COR-L47 (cell line): Measurements from ENCODE around the gene PARD3.
A peak's percentile ranks its signal among the peaks of the same experiment; 100 is the strongest.

ENCODE experiments used
- DNase-seq: peaks from one replicate; lab custom pipeline; 2025; lab: John Stamatoyannopoulos, UW

Gene PARD3

DNA sequence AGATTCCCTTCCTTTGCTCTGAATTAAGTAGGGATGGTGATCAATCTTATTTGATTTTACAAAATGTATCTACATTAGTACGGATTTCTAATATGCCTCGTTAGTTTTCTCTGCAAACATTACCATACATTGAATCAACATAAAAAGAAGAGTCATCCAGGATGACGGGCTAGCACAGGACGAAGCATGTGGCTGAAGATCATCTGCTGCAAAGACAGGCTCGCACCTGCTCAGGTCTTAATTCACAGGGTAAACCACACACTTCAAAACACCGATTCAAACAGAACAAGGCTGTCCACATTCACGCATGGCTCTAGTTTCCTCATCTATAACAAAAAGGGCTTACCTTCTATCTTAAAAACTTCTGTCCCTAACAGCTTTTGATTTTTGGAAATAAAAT, 323.0 kb downstream of the PARD3 start:
- DNase-seq, result peak; percentile 25

DNA sequence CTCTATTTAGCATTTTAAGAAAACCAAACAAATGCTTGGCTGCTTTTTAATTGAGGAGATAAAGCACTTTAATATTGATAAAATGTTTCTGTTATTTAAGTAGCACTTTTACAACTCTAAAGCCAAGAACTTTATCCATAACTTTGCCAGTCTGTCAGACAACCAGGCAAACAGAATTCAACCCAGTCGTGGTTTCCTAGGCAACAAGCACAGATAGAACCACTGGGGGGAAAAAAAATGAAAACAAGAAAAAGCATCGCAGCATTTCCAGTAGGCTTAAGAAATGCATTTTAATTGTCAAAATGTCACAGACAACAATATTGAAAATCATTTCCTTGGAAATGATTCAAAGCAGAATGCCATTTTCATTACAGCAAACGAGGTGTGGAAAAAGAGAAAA, 323.4 kb downstream of the PARD3 start:
- peak; percentile 25 for DNase-seq

DNA sequence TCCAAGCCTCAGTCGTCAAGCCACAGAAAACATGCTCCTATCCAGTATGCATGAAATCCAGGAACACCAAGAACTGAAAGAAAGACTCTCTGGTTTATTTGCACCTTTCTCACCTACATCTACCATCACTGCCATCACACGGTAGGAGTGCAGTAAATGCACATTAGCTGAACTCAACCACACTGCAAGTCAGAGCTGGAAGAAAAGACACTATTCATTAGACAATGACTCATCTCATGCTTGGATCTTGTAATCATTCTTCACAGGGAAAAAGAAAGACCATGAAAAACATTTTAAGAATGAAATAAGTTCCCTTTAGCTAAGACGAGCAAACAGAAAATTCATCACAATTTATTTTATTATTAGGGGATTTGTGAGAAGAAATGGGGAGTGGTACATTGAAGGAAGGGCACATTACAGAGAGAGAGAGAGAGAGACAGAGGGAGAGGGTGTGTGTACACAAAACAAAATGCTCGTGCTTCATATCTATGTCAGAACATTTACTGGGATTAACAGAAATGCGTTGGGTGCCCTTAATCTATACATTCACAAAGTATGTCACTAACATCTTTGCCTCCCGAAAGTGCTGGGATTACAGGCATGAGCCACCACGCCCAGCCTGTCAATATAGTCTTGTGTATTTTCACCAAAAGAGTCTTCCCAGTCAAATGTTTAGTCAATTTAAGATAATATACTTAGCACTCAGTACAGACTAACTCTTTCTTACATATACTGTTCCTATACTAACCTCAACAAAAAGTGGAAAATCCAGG, 324.9 kb downstream of the PARD3 start:
- no peak for DNase-seq

DNA sequence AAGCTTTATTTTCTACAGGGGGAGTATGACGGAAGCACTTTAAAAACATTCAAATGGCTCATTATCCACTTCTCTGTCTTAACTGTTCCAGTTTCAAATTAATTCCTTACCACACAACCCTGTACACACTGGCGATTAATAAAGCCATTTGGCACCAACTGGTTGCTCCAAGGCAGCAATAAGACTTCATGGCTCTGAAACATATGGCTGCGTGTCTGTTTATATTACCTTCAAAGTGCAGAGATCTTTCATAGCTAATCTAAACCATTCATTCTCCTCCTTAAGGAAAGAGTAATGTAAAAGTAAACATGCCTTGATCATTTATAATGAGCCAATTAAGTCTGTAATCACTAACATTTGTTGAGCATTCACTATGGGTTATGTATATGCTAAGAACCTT, 325.7 kb downstream of the PARD3 start:
- no peak for DNase-seq

DNA sequence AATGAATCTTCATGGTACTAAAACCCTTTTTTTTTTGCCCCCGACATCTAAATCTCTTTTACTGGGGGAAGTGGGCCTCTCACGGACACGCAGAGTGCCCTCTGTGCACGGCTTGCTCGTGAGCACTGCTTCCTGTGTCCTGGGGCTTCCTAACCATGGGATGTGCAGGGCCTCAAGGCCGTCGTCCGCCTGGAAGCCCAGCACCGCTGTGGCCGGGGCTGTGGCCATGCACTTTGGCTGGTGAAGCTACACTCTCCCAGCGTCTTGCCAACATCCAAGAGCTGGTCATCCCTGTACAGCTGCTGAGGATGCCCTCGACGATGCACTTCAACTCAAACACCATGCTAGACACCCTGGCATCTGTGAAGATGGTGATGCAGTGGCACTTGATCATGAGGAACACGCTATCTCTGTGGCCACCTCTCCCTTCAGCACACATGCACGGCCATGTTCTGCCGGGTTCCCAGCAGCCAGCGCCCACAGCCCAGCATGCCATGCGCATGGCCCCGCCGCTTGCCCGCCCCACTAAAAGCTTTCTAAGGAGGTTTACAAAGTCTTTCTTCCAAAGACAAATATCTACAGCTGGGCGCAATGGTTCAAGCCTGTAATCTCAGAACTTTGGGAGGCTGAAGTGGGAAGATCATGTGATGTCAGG, 326.5 kb downstream of the PARD3 start:
- DNase-seq, result no peak

DNA sequence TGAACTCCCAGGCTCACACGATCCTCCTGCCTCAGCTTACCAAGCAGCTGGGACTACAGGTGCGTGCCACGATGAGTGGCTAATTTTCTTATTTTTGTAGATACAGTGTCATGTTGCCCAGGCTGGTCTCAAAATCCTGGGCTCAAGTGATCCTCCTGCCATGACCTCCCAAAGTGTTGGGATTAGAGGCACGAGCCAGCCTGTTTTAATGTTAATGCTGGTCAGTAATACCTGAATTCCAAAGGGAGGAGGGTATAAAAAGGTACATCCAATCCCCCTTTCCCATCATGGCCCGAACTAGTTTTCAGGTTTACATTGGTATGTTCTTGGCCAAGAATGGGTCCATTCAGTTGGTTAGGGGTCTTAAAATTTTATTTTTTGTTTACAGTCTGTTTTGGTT, 329.1 kb downstream of the PARD3 start:
- no peak for DNase-seq

DNA sequence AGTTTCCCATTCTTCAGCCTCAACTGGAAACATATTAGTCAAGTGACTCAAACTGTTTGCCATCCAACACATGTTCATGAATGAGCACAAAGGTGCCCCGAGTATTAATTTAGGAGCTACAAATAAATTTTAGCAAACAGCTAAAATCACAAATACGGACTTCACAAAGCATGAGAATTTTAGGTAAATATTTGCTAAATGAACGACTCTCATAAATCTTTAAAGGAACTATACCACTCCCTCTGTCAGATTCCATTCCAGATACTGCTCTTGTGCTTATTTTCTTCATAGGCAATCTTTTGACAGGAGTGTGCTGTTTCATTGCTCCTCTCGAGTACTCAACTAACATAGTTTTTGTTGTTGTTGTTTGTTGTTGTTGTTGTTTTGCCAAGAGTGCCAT, 330.9 kb downstream of the PARD3 start:
- no peak for DNase-seq

DNA sequence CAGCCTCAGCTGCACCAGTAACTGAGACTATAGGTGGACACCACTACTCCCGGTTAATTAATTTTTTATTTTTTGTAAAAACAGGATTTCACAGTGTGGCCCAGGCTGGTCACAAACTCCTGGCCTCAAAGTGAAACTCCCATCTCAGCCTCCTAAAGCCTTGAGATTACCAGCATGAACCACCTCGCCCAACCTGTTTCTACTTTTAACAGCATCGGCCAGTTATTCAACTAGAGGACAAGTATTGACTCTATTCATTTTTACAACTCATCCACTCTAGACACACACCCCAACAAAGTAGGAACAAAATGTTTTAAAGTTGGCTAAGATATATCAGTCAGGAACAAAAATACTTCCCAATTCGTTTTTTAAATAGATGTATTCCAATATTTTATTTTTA, 334.8 kb downstream of the PARD3 start:
- DNase-seq, result no peak

DNA sequence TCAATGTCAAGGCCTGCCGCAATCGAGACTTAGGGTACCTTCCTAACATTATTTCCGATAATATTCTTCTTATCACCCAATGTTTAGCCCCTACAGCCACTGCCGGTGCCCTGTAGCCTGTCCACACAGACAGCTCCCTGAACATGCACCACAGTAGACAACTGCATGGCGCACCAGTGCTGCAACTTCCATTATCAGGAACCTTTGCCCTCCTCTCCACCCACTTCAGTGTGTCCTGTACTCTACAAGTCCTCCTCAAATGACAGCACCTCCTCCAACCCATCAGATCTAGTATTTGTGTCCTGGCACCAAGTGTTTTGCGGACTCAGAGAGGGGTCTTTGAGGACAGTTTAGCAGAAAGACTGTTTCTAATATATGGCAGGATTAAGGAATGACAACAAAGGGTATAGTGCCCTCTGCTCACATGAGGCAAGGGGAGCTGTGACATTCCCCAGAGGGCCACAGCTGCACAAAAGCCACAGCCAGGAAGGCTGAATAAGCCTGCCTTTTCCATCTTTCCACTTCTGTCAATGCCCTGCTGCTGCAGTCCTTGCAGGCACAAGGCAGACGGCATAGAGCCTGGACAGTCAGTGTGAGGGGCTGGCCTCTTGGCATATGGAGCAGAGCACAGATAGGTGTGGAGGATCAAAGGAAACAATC, 335.4 kb downstream of the PARD3 start:
- DNase-seq, result no peak

DNA sequence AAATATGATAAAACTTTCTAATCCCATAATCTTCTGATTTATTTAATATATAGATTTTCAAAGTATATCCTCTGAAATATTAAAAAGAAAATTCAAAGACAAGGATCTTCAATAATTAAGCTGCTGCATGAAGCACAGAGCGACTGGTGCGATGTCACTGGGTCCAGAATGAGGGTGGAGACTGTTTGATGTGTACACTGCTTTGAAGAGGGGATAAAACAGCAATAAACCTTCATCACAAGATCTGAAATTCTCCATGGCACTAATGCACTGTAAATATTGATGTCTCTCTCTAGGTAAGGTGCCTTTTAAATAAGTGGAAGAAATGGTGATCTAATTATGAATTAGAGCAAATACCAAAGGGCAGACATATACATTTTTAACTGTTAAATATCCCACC, 337.8 kb downstream of the PARD3 start:
- no peak for DNase-seq

DNA sequence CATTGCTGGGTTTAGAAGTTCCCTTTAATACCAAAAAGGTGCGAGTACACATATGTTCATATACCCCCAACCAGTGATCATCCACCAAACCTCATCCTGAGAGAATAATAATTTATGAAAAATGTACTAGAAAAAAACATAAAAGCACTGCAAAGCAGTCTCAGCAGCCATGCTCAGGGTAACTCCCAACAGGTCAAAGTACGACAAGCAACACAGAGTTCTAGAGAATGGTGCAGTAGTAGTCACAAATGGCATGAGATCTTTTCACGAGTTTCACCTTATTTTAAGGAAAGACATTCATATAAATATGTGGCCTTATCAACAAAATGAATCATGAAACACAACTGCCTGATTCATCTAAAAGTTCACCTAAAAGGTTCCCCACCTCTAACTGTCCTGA, 338.5 kb downstream of the PARD3 start:
- DNase-seq, result no peak

DNA sequence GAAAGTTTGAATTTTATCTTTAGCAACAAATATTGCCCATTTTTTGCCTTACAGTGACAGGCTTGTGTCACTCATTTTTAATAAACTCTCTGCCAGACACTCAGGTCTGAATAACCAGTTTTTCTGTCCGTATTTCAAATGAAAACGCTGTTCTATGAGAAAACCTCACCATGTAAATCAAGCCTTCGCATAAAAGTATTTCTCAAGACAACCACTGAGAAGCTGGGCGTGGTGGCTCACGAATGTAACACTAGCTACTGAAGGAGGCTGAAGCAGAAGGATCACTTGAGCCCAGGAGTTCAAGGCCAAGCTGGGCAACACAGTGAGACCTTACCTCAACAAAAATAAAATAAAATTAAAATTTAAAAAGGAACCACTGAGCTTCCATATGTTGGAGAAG, 339.3 kb downstream of the PARD3 start:
- no peak for DNase-seq

DNA sequence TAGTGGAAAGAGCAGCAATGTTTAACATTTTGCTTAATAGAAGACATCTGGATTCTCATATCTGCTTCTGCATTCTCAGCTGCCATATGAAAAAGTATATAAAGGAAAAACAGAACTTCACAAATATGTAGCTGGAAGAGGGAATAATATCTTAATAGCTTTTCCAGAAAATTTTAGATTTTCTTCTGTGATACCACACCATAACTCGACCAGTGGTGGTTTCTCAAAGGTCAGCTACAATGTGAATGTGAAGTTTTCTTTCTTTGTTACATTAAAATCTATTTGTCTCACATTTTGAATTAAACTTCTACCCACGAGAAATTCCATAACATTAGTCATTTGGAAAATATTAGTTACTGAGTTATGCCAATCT, 339.8 kb downstream of the PARD3 start:
- DNase-seq, result no peak

DNA sequence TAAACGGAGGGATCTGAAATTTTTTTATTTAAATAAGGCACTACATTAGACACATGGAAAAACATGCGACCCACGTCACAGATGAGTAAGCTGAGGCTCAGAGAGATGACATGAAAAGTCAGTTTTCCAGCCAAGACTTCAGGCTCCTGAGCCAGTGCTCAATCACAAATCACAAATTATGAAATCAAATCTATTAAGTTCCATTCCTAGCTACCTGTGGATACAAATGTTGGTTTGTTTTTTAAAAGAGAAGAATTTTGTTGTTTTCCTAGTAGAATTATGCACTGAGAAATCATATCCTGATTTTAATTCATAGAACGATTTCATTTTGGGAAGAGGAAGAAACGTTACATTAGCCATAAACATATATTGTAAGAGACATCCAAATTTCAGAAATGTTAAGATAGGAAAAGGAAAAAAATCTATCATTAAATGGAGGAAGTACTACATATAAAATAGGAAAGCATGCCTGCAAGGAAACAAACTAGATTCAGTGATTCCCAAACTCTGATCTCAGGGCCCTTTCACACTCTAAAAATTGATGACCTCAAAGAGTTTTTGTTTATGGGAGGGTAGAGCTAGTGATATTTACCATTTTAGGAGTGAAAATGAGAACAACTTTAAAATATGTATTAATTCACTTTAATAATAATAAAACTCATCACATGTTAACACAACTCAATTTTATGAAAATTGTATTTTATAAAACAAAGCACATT, 340.4 kb downstream of the PARD3 start:
- no peak for DNase-seq

DNA sequence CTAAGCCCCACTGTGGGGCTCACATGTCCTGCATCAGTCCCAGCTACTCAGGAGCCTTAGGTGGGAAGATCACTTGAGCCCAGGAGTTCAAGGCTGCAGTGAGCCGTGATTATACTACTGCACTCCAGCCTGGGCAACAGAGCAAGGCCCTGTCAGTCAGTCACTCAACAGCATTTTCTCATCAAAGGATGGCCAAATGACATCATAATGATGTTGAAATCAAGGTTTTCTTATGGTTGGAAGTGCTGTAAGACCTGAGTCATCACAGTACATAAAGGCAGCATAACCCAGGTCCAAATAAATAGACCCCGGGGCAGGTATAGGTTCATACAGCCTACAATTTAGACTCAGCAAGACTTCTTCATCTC, 341.1 kb downstream of the PARD3 start:
- DNase-seq, result no peak

DNA sequence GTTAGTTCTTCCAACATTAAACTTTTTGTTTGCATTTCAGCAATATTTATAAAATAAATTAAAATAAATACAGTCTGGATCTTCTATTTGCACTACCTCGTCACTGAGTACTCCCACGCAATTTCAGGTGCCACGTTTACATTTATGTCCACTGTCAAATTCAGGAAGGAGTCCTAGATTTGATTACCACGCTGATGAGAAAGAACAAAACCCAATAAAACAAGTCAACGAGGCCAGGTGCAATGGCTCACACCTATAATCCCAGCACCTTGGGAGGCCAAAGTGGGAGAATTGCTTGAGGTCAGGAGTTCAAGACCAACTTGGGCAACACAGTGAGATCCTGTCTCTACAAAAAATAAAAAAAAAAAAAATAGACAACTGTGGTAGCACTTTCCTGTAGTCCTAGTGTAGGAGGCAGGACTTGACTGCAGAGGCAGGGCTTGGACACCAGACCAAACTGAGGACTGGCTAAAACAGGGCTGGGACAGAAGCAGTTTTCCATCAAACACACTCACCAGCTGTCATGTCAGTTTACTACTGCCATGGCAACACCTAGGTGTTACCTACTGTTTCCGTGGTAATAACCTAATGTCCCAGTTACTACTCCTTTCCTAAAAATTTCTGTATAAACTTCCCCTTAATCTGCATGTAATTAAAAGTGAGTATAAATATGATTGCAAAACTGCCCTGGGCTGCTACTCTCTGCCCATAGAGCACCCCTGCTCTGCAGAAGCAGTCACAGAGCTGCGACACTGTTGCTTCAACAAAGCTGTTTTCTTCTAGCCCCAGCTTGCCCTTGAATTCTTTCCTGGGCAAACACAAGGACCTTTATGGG, 341.7 kb downstream of the PARD3 start:
- no peak for DNase-seq

DNA sequence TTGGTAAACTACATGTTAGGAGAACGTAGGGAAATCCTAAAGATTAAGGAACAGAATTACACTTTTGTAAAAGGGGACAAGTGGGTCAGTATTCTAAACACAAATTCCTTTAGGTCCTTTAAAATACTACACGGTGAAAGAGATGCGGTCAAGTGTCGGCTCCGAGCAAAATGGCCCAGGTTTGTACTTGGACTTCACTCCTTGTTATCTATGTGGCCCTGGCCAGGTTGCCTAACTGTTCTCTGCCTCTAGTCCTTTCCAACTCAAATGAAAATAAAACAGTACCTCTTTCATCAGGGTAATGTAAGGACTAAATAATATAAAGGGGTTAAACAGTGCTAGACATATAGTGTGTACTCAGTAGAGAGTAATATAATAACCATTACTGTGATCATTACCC, 344.8 kb downstream of the PARD3 start:
- DNase-seq, result no peak

DNA sequence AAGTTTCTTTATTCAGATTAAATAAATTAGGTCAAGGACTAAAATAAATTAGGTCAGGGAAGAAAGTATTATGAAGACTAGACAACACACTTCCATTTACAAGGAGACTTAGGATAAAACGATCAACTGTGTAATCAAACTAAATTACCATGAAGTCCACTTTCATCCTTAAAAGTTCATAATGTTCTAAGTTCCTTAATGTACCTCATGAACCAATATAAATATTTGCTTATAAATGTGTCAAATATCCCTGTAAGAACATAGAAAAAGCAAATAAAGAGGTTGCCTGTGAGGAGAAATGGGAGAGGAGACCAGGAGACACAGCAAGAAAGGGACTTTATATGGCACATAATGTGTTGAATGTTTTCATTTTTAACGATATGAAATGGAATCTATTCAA, 345.6 kb downstream of the PARD3 start:
- DNase-seq, result no peak

DNA sequence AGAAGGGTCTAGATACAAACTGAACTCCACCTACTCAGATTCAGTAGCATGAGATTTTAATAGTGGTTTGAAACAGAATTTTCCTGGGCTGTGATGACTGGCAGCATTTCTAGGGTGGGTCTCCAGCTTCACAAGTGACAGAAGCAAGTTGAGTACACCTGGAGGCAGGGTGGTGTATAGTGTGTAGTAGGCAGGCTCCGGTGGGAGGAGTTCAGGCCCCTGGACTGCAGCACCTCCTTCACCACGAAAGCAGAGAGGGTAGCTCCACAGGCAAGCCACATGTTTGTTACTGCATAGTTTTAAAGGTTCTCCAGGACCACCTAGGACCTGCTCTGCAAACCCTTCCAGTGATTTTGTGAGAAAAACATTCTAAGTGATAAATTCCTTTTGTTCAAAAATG, 347.2 kb downstream of the PARD3 start:
- DNase-seq, result no peak

DNA sequence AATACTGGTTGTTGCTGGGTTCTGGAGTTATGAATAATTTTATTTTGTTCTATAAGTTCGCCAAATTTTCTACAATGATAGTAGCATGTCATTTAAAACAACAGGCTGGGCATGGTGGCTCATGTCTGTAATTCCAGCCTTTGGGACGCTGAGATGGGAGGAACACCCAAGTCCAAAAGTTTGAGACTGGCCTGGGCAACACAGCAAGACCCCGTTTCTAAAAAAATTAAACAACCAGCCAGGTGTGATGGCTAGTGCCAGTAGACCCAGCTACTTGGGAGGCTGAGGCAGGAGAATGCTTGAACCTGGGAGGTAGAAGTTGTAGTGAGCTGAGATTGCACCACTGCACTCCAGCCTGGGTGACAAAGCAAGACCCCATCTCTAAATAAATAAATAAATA, 347.7 kb downstream of the PARD3 start:
- no peak for DNase-seq

DNA sequence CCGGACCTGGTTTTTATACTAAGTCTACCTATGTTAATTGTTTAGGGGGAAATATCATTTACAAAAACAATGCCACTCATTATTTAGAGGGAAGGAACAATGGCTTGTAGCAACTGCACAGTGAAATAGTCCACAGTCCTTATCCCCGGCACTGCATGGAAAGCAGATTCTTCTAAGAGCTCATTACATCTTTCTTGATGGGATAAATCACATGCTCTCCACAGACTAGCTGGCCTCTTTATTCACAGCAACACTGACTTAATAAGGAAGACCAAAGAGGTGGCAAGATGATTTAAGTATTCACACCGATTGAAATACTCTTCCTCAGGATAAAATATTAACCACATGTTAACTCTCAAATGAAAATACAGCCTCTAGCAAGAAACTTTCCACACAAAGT, 349.4 kb downstream of the PARD3 start:
- no peak for DNase-seq

DNA sequence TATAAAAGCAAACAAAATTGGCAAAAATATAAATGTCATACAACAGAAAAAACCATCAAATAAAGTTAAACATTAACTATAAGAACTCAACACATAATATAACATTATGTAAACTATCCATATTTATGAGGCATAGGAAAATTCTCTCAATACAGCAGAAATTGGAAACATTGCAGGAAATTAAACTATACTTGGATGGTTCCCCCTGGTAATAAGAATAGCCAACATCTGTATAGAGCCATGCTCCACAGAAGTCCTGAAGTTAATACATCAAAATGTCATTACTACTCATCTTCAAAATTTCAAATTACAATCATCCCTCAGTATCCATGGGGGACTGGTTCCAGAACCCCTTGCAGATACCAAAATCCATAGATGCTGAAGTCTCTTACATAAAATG, 350.5 kb downstream of the PARD3 start:
- no peak for DNase-seq
